COR-L47 (cell line): Measurements from ENCODE around the gene DDX1.

Experiments
- DNase-seq: peaks from one replicate; lab custom pipeline; 2025; lab: John Stamatoyannopoulos, UW

DDX1 gene

GRCh38 chr2:15562354-15563031 lies 29.2 kb upstream of the DDX1 start:
- DNase-seq: no peak

DNA sequence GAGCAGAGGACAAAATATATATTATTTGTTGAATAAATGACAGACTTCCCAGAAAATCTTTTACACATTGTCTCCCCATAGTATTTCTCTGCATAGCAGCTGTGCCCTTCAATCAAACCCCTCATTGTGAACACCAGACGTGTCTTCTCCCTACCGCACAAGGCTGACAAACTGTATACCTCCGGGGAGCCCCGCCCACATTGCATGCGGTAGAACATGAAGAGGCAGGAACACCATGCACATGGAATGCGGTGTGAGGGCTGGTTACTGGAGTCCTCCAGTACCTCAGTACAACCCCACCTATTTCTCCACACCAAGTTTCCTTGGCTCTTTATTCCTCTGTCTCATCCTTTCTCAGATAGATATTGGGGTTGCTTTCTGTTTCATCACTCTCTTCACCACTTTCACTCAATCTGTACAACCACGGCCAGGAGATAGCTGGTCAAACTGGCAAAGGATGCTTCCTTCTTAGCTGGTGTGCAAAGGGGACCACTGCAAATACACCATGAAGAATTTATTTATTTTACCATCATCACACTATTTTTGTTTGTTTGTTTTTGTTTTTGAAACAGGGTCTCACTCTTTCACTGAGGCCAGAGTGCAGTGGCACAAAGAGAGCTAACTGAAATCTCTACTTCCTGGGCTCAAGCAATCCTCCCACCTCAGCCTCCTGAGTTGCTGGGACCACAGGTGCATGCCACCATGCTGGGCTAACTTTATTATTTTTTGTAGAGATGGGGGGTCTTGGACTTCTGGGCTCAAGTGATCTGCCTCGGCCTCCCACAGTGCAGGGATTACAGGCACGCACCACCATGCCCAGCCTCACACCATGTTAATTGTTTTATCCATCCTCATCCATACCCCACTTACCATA lies 28.2 kb upstream of the DDX1 start:
- no peak for DNase-seq

DNA sequence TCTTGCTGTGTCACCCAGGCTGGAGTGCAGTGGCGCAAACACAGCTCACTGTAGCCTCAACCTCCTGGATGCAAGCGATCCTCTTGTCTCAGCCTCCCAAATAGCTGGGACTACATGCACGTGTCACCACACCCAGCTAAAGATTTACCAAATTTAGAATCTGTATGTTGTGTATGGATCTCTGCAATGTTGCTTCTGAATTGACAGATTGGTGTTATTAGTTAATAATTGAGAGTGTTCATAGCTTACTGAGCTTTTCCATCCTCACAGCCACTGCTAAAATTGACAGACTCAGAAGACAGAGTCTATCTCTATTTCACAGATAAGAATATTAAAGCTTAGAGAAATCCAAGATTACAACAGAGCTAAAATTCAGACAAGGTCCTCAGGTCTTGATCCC lies 26.3 kb upstream of the DDX1 start:
- DNase-seq: no peak

- DNase-seq: no peak
Observed at GRCh38 chr2:15565994-15566671, 25.5 kb upstream of the DDX1 start.

GRCh38 chr2:15566912-15567311 lies 24.8 kb upstream of the DDX1 start:
- no peak for DNase-seq

- DNase-seq: no peak
Observed at GRCh38 chr2:15568874-15569273, 22.8 kb upstream of the DDX1 start.

DNA sequence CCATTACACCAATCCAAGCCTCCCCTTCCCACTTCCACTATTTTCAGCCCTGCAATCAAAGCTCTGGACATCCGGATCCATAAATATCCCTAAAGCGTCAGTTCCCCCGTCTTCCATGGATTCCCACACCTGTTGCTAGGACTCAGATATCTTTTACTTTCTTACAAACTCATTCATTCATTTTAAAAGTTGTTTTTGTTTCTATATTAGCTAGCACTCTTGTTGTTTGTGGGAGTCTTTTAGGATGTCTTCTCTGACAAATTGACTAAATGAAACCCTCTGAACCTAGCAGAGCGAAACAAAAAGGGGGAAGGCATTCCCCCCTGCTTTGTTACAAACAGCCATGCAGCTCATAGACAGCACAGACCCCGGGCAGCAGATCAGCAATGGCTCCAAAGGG lies 21.6 kb upstream of the DDX1 start:
- DNase-seq: no peak

GRCh38 chr2:15571729-15572128 lies 19.9 kb upstream of the DDX1 start:
- no peak for DNase-seq

DNA sequence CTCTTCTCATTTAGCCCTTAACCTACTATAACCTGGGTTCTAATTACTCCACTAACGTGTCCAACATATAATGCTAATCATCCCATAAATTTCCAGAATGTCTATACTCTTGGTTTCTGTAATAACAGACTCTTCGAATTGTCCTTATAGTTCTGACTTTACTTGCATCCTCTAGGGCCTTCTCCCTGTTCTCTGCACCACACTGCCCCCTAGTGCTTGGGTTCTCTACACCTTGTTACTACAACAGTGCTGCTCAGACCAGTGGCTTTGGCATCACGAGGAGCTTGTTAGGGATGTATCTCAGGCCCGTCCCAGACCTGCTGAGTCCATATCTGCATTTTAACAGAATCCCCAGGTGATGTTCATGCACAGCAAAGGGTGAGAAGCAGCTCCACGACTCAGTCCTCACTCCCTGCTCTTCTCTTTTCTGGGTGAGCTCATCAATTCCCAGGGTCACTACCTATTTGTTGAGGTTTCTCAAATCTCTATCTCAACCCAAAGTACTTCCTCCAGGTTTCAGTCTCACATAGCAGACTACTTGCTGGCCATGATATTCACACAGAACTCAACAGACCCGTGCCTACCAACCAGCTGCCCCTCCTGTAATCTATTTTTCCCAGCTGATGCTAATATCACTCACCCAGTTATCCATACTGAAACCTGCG lies 14.5 kb upstream of the DDX1 start:
- DNase-seq: peak; percentile 82

GRCh38 chr2:15579641-15580040 lies 12.0 kb upstream of the DDX1 start:
- DNase-seq: no peak

DNA sequence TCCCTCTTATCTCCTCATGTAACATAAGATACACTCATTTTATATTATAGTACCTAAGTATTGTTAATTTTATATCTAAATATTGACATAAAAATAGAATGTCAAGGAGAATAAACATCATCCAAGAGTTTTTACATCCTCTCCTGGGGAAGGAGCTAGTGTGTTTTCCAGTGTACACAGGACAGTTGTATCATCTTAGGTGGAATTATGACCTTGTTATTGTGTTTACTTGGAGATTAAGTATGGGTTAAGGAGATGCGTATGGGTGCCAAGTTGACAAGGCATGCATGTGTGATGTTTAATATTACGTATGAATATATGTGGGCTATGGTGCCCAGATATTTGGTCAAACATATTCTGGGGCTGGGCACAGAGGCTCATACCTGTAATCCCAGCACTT lies 11.2 kb upstream of the DDX1 start:
- no peak for DNase-seq

- DNase-seq: no peak
Observed at GRCh38 chr2:15582710-15583357, 8.8 kb upstream of the DDX1 start.

DNA sequence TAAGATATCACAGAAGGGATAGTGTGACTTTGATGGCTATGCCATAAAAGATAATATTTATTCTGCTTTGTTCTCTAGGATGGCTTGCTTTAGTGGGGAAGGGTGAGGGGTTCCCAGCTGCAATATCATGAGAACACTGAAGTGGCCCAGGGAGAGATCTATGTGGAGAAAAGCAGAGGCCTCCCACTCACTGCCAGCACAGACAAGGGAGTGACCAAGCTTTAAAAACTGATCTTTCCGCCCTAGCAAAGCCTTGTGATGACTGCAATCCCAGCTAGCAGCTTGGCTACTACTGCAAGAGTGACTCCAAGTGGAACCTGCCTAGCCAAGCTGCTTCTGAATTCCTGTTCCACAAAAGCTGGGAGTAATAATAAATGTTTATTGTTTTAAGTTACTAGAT lies 7.8 kb upstream of the DDX1 start:
- no peak for DNase-seq

DNA sequence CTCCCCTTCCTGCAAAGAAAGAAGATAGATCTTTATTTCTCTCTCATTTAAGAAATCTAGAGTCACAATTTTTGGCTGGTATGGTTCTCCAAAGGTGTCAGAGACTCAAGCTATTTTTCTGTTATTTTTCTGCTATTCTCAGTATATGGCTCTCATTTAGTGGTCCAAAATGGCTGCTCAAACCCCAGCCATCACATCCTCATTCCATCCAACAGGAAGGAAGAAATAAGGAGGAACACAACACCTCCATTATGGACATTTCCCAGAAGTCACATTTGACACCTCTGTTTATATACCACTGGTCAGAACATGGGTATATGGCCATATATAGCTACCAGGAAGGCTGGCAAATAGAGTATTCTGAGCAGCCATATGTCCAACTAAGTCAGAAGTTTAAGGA lies 7.4 kb upstream of the DDX1 start:
- no peak for DNase-seq

GRCh38 chr2:15584767-15585469 lies 6.8 kb upstream of the DDX1 start:
- DNase-seq: no peak

GRCh38 chr2:15588329-15588919 lies 3.2 kb upstream of the DDX1 start:
- peak; percentile 78 for DNase-seq

GRCh38 chr2:15591373-15591691 lies 336 bp upstream of the DDX1 start:
- no peak for DNase-seq

GRCh38 chr2:15593327-15593705 lies 1.6 kb downstream of the DDX1 start:
- DNase-seq: no peak

DNA sequence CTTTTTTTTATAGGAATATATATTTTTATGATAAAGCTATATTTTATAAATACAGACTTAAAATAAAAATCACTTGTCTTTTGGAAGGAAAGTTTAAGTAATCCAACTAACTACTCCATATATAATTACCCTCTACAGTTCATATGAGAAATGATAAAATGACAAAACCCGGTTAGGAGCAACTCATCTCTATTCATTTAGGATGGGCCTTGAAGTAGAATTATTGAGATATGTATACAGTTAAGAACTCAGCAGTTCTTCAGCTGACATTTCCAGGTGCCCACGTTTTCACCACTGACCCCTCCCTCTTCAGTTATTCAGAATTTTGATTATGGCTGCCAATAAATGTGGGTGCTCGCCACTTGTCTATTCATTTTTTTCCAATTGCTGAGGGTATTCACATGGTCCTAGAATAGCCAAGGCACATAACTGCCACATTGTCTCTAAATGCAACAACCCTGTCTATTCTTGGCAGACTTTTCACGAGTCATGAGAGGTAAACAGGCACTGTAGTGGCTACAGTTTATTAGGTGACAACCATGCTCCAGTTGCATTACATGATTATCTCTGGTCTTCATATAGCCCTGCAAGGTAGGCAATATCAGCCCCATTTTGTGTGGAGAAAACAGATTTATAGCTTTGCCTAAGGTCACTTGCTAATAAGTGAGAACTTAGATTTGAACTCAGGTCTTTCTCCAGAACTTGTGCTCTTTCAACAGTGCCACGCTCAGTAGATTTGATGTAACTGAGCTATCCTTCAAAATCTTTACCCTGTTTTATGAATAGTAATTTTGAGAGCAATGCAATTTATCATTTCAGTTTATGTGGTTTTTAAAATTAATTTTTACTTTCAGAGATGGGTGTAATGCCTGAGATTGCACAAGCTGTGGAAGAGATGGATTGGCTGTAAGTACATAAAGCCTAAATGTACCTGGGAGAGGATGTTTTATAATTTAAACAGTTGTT lies 2.9 kb downstream of the DDX1 start:
- no peak for DNase-seq

- no peak for DNase-seq
Observed at GRCh38 chr2:15595342-15595905, 3.8 kb downstream of the DDX1 start.
